DOHH2 (cell line): ENCODE data around the gene EXD3.

Experiments used
- H3F3A ChIP-seq: fragments of 200-600 bp; sonication (generic), shearing (Covaris generic); 2 replicates; pipeline ENCODE4 v1.6.0; 2016; ENCODE audit warnings: antibody characterized with exemption, mild to moderate bottlenecking; ENCODE audit not compliant: control insufficient read depth, insufficient read depth
- H3K27ac ChIP-seq: fragments of 200-600 bp; sonication (generic); 2 replicates; pipeline ENCODE4 v1.5.1; 2014; ENCODE audit warnings: low read depth, mild to moderate bottlenecking, low read length, moderate library complexity
- H3K27me3 ChIP-seq: fragments of 200-600 bp; sonication (generic); 2 replicates; pipeline ENCODE4 v1.6.1; 2014; ENCODE audit warnings: mild to moderate bottlenecking, low read length, mixed read lengths; ENCODE audit not compliant: control insufficient read depth
- H3K36me3 ChIP-seq: fragments of 200-600 bp; sonication (generic); 2 replicates; pipeline ENCODE4 v1.6.1; 2014; ENCODE audit warnings: mild to moderate bottlenecking, low read length, moderate library complexity, mixed read lengths; ENCODE audit not compliant: control insufficient read depth
- H3K4me1 ChIP-seq: fragments of 200-600 bp; sonication (generic); 2 replicates; pipeline ENCODE4 v1.6.1; 2014; ENCODE audit warnings: mild to moderate bottlenecking, low read length, mixed read lengths; ENCODE audit not compliant: control insufficient read depth
- H3K4me2 ChIP-seq: fragments of 200-600 bp; sonication (generic); 2 replicates; pipeline ENCODE4 v1.6.0; 2014; ENCODE audit warnings: mild to moderate bottlenecking, low read length, moderate library complexity
- H3K4me3 ChIP-seq: fragments of 200-600 bp; sonication (generic); 2 replicates; pipeline ENCODE4 v1.5.1; 2014; ENCODE audit warnings: mild to moderate bottlenecking, low read length, mixed read lengths
- H3K79me2 ChIP-seq: fragments of 200-600 bp; sonication (generic); 2 replicates; pipeline ENCODE4 v1.6.1; 2014; ENCODE audit warnings: mild to moderate bottlenecking, low read length, mixed read lengths; ENCODE audit not compliant: control insufficient read depth
- H3K9me2 ChIP-seq: fragments of 200-600 bp; sonication (generic); replicated peaks from 2 replicates; pipeline ENCODE4 v1.6.1; 2014; ENCODE audit warnings: mild to moderate bottlenecking, low read length, mixed read lengths; ENCODE audit not compliant: control insufficient read depth
- H3K9me3 ChIP-seq: fragments of 200-600 bp; sonication (generic); 2 replicates; pipeline ENCODE4 v1.6.1; 2014; ENCODE audit warnings: antibody characterized with exemption, low read length, mixed read lengths; ENCODE audit not compliant: control insufficient read depth, insufficient read depth
- H4K20me1 ChIP-seq: fragments of 200-600 bp; sonication (generic); 2 replicates; pipeline ENCODE4 v1.6.0; 2014; ENCODE audit warnings: low read depth, mild to moderate bottlenecking, antibody characterized with exemption, low read length, moderate library complexity; ENCODE audit not compliant: control insufficient read depth, insufficient read depth
- EZH2phosphoT487 ChIP-seq: fragments of 200-600 bp; sonication (generic); IDR thresholded peaks from 2 replicates; pipeline ENCODE4 v1.6.1; 2017; ENCODE audit warnings: borderline replicate concordance, mild to moderate bottlenecking, antibody characterized with exemption, low read length, moderate library complexity, mixed read lengths
- TF ChIP-seq, protein P1 (sequence below): fragments of 200-600 bp; sonication (generic); IDR thresholded peaks from one replicate; pipeline ENCODE4 v1.5.1; 2014; ENCODE audit warnings: antibody characterized with exemption, mild to moderate bottlenecking, low read depth, low read length; ENCODE audit not compliant: poor library complexity, severe bottlenecking

EXD3 gene

DNA sequence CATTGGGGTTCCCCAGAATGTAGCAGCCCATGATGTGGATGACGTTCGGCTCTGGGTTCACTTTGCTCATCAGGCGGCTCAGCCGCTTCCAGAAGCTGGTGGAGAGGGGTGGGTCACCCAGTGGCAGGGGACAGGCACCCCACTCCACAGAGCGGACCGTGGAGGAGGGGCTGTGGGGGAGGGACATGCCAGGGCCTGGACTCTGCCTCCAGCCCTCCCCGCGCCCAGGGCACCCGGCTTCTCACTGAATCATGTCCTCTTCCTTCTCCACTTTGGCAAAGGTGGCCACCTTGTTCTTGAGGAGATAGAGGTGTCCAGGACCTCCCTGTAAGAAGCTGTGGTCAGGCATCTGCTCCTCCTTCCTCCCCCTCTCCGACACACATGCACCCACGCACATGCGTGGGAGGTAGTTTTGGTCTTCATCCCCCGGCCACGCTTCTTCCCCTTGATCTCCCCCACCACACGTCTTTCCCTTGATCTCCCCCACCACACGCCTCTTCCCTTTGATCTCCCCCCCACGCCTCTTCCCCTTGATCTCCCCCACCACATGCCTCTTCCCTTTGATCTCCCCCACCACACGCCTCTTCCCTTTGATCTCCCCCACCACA lies 27.1 kb upstream of the EXD3 start:
- no peaks in the 10 kb centered on the region for H3K79me2 ChIP-seq
- H3K9me3 ChIP-seq, result no peaks in the 10 kb centered on the region
- H3K27me3 ChIP-seq, result no peaks in the 10 kb centered on the region
- peaks cover 42% of the 10 kb centered on the region for H3K36me3 ChIP-seq
- TF ChIP-seq, protein P1, sequence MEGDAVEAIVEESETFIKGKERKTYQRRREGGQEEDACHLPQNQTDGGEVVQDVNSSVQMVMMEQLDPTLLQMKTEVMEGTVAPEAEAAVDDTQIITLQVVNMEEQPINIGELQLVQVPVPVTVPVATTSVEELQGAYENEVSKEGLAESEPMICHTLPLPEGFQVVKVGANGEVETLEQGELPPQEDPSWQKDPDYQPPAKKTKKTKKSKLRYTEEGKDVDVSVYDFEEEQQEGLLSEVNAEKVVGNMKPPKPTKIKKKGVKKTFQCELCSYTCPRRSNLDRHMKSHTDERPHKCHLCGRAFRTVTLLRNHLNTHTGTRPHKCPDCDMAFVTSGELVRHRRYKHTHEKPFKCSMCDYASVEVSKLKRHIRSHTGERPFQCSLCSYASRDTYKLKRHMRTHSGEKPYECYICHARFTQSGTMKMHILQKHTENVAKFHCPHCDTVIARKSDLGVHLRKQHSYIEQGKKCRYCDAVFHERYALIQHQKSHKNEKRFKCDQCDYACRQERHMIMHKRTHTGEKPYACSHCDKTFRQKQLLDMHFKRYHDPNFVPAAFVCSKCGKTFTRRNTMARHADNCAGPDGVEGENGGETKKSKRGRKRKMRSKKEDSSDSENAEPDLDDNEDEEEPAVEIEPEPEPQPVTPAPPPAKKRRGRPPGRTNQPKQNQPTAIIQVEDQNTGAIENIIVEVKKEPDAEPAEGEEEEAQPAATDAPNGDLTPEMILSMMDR, result no peak
- no peak for TF ChIP-seq EZH2phosphoT487
- H3K4me1 ChIP-seq, result peaks cover 65% of the 10 kb centered on the region
- no peaks in the 10 kb centered on the region; the same call in 1 of the 2 replicates for H4K20me1 ChIP-seq
- 0 out of 2 replicates have a peak, but pooled peaks cover 3% of the 10 kb centered on the region for H3F3A ChIP-seq
- H3K4me3 ChIP-seq, result no peak overlapping the region
- no peaks in the 10 kb centered on the region for H3K9me2 ChIP-seq
- no peak overlapping the region for H3K4me2 ChIP-seq
- peak overlapping the region; percentile 15; the same call in 1 of the 2 replicates for H3K27ac ChIP-seq

DNA sequence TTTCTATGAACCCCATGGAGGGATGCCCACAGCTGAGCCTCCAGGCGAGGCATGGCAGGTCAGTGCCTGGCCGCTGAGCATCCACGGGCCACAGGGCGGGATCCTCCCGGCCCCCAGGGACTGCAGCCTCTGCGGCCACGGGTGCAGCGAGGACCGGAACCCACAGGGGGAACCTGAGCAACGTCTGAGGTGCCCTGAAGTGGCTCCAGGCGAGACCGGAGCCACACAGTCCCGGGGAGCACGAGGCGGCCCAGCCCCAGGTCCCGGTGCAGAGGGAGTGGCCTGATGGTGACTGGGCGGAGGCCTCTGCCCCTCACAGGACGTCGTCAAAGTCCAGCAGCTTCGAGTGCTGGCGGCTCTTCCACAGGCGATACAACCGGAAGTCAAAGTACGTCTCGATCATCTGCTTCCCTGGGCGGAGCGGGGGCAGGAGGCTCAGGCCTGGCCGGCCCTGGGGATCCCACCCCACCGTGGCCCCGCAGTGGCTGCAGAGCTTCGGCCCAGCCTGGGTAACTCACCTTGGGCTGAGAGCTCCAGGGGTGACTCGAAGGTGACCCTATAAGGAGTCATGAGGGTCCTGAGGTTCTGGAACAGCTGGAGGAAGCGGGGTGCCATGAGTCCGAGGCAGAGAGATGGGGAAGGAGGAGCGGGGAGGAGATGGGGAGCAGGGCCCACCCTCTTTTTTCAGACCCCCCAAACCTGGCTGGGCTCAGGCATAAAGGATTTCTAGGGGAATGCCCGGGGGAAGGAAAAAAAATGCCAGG lies 26.3 kb upstream of the EXD3 start:
- TF ChIP-seq EZH2phosphoT487, result no peak
- TF ChIP-seq, protein P1, result no peak
- H3K4me1 ChIP-seq, result peaks cover 62% of the 10 kb centered on the region
- no peaks in the 10 kb centered on the region for H3K9me3 ChIP-seq
- H3K27ac ChIP-seq, result no peak overlapping the region
- no peaks in the 10 kb centered on the region; the same call in 1 of the 2 replicates for H4K20me1 ChIP-seq
- H3K4me2 ChIP-seq, result no peak overlapping the region
- no peaks in the 10 kb centered on the region for H3K79me2 ChIP-seq
- H3K36me3 ChIP-seq, result peaks cover 35% of the 10 kb centered on the region
- no peaks in the 10 kb centered on the region for H3K9me2 ChIP-seq
- H3K27me3 ChIP-seq, result no peaks in the 10 kb centered on the region
- H3K4me3 ChIP-seq, result no peak overlapping the region
- 0 out of 2 replicates have a peak, but pooled peaks cover 6% of the 10 kb centered on the region for H3F3A ChIP-seq

- no peaks in the 10 kb centered on the region for H3K9me2 ChIP-seq
- H3K4me2 ChIP-seq, result no peak overlapping the region
- no peak overlapping the region for H3K27ac ChIP-seq
- H3K79me2 ChIP-seq, result no peaks in the 10 kb centered on the region
- peaks cover 33% of the 10 kb centered on the region for H3K36me3 ChIP-seq
- TF ChIP-seq, protein P1, result no peak
- TF ChIP-seq EZH2phosphoT487, result no peak
- 0 out of 2 replicates have a peak, but pooled peaks cover 6% of the 10 kb centered on the region for H3F3A ChIP-seq
- no peaks in the 10 kb centered on the region for H3K27me3 ChIP-seq
- H3K4me3 ChIP-seq, result no peak overlapping the region
- H3K4me1 ChIP-seq, result peaks cover 57% of the 10 kb centered on the region
- no peaks in the 10 kb centered on the region for H3K9me3 ChIP-seq
- no peaks in the 10 kb centered on the region; the same call in 1 of the 2 replicates for H4K20me1 ChIP-seq
These were observed 25.6 kb upstream of the EXD3 start for GRCh38 chr9:137448602-137448962.
